Endothelial cell of umbilical vein (primary cell): ENCODE data around the gene SCN5A. TPM values are rescaled to one million over a fixed set of nuclear protein-coding genes. Genes with fewer than 3 reads are reported as not detected.

Experiments used
- BruUV-seq: library from RNA; stranded (reverse); fragments of 400-500 nt; replicated peaks from 2 replicates; lab custom pipeline; 2021; lab: Mats Ljungman, UMichigan
- CTCF ChIA-PET: fragments of 300-600, 350-600 bp; sonication (Branson Sonifier 250); formaldehyde crosslinking; loops from one replicate; lab custom pipeline; 2021; ENCODE audit warnings: antibody characterized with exemption, inconsistent platforms; lab: Charles Lee
- POLR2A ChIA-PET: fragments of 300-600, 350-600 bp; sonication (Branson Sonifier 250); formaldehyde crosslinking; loops from one replicate; lab custom pipeline; 2021; ENCODE audit warnings: antibody characterized with exemption, inconsistent platforms; lab: Charles Lee
- DNase-seq: peaks from one replicate; pipeline ENCODE4 v3.0.0-alpha.2; 2011; ENCODE audit warnings: low read depth, low spot score
- FAIRE-seq: peaks from 2 replicates; lab custom pipeline; 2011; peaks lifted over from hg19 to GRCh38; lab: Jason Lieb, UNC
- H2AFZ ChIP-seq: 2 replicates; pipeline ENCODE4 v1.6.0; 2012; ENCODE audit warnings: low read depth, low read length, control low read depth, inconsistent platforms
- H3K27ac ChIP-seq: 2 replicates; pipeline ENCODE4 v1.5.1; 2011; ENCODE audit warnings: low read depth, mild to moderate bottlenecking, control low read depth, low read length, moderate library complexity; ENCODE audit not compliant: insufficient read depth
- H3K27me3 ChIP-seq, 2 experiments: 2 replicates each; pipeline versions ENCODE4 v1.6.0 to v1.6.1; 2011; ENCODE audit warnings: low read length in 2 of 2, mixed read lengths in 1 of 2; ENCODE audit not compliant: control insufficient read depth in 2 of 2, insufficient read depth in 2 of 2
- H3K36me3 ChIP-seq, 2 experiments: 2 replicates in 1 of 2; 3 replicates in 1 of 2; pipeline ENCODE4 v1.5.1; 2011; ENCODE audit warnings: low read length in 2 of 2, mild to moderate bottlenecking in 1 of 2, moderate library complexity in 1 of 2; ENCODE audit not compliant: control insufficient read depth in 2 of 2, insufficient read depth in 2 of 2; ENCODE audit errors: extremely low read depth in 1 of 2
- H3K4me1 ChIP-seq: 3 replicates; pipeline ENCODE4 v1.5.1; 2011; ENCODE audit warnings: mild to moderate bottlenecking, low read length; ENCODE audit not compliant: control insufficient read depth, insufficient read depth; ENCODE audit errors: extremely low read depth
- H3K4me2 ChIP-seq: 2 replicates; pipeline ENCODE4 v1.6.1; 2011; ENCODE audit warnings: low read length, control low read depth, mixed read lengths; ENCODE audit not compliant: insufficient read depth
- H3K4me3 ChIP-seq, 3 experiments: fragments of 200-600 bp in 1 of 3; sonication (generic), shearing (Covaris generic) in 1 of 3; replicated peaks in 1 of 3; 2 replicates each; pipeline ENCODE4 v1.5.1; 2011 to 2016; ENCODE audit warnings: control low read depth in 3 of 3, low read length in 3 of 3, mild to moderate bottlenecking in 2 of 3, inconsistent platforms in 1 of 3, low read depth in 1 of 3, moderate library complexity in 1 of 3; ENCODE audit not compliant: insufficient read depth in 1 of 3
- H3K79me2 ChIP-seq: 2 replicates; pipeline ENCODE4 v1.6.0; 2012; ENCODE audit warnings: low read length, inconsistent platforms; ENCODE audit not compliant: control insufficient read depth, insufficient read depth
- H3K9ac ChIP-seq: replicated peaks from 2 replicates; pipeline ENCODE3; 2011; ENCODE audit warnings: low read length, control low read depth; ENCODE audit not compliant: insufficient read depth; ENCODE audit errors: extremely low read depth
- H3K9me1 ChIP-seq: replicated peaks from 3 replicates; pipeline ENCODE4 v1.6.0; 2011; ENCODE audit warnings: mild to moderate bottlenecking, low read length; ENCODE audit not compliant: control insufficient read depth, insufficient read depth; ENCODE audit errors: extremely low read depth
- H3K9me3 ChIP-seq: replicated peaks from 2 replicates; pipeline ENCODE4 v1.5.1; 2012; ENCODE audit warnings: low read length, inconsistent platforms; ENCODE audit not compliant: control insufficient read depth, insufficient read depth
- H4K20me1 ChIP-seq: replicated peaks from 2 replicates; pipeline ENCODE3; 2011; ENCODE audit warnings: mild to moderate bottlenecking, low read length; ENCODE audit not compliant: control insufficient read depth, insufficient read depth; ENCODE audit errors: extremely low read depth
- CTCF ChIP-seq, 2 donors: IDR thresholded peaks; 1 replicate in 1 of 2; 2 replicates in 1 of 2; pipeline ENCODE4 v1.5.1; 2011; ENCODE audit warnings: low read length in 2 of 2, mild to moderate bottlenecking in 2 of 2, moderate library complexity in 2 of 2, control low read depth in 1 of 2, inconsistent platforms in 1 of 2, low read depth in 1 of 2; ENCODE audit not compliant: insufficient read depth in 1 of 2; ENCODE audit errors: extremely low read depth in 1 of 2
- EZH2 ChIP-seq: IDR thresholded peaks from 2 replicates; pipeline ENCODE4 v1.6.1; 2012; ENCODE audit warnings: borderline replicate concordance, low read depth, mild to moderate bottlenecking, moderate library complexity, low read length, inconsistent platforms; ENCODE audit not compliant: severe bottlenecking
- GATA2 ChIP-seq: IDR thresholded peaks from 2 replicates; pipeline ENCODE4 v1.7.0; 2011; ENCODE audit warnings: low read depth, mild to moderate bottlenecking, moderate library complexity, mixed read lengths, low read length; ENCODE audit not compliant: insufficient read length, insufficient read depth
- JUN ChIP-seq: IDR thresholded peaks from 2 replicates; pipeline ENCODE4 v1.6.1; 2011; ENCODE audit warnings: borderline replicate concordance, low read depth; ENCODE audit not compliant: insufficient read length, insufficient read depth
- MYC ChIP-seq: IDR thresholded peaks from one replicate; pipeline ENCODE4 v1.6.1; 2011; ENCODE audit warnings: mild to moderate bottlenecking, low read depth, low read length
- POLR2A ChIP-seq: IDR thresholded peaks from 2 replicates; pipeline ENCODE4 v1.6.1; 2012; ENCODE audit warnings: low read depth, mild to moderate bottlenecking, control low read depth, low read length
- dilution Hi-C: fragments of 300-500 bp; cut with MboI; formaldehyde crosslinking; loops from one replicate; pipeline ENCODE4 v1.15.0; 2019; ENCODE audit warnings: low sequenced_read_pairs; ENCODE audit not compliant: extremely low pct_ligation_motif_present
- intact Hi-C: fragments of 100-400 bp; cut with micrococcal nuclease; formaldehyde crosslinking; loops from one replicate; pipeline ENCODE4 v1.10.0; 2022
- polyA plus RNA-seq, 4 experiments: library from polyadenylated mRNA; depleted of rRNA in 3 of 4; stranded (reverse) in 3 of 4; unstranded in 1 of 4; fragments of >200 nt; gene quantifications; 2 replicates each; pipeline versions ENCODE4 v1.2.1 to v1.2.3, GENCODE V29; 2011 to 2012; ENCODE audit warnings: missing spikeins in 1 of 4
- total RNA-seq: library from RNA; stranded (reverse); gene quantifications from 2 replicates; pipeline ENCODE4 v1.2.3, GENCODE V29; 2021

SCN5A gene
- total and polyA plus RNA-seq, 2 donors (not counting 3 experiments of a cell fraction or from before 2014, with no cell fraction given), result 2.7 to 20.0 TPM

- Histone ChIP-seq H3K4me1 (no peaks in the 10 kb centered on the region), H3K36me3 (no peaks in the 10 kb centered on the region), H4K20me1 (no peaks in the 10 kb centered on the region), H2AFZ (no peak overlapping the region), H3K9me3 (no peaks in the 10 kb centered on the region), H3K4me3 (no peak overlapping the region), H3K9me1 (no peaks in the 10 kb centered on the region), H3K4me2 (no peak overlapping the region), H3K9ac (no peak overlapping the region), H3K27me3 (no peaks in the 10 kb centered on the region), H3K27ac (no peak overlapping the region), H3K79me2 (no peaks in the 10 kb centered on the region)
- no peak for FAIRE-seq
- no TSS peak for BruUV-seq
- CTCF ChIA-PET, result interaction anchor here (0.7 kb wide), 1 partner anchor 28 kb away, joined by 4 read pairs; no protein-coding TSS in a partner anchor
- dilution Hi-C loops, result no loop called here
- TF ChIP-seq JUN, result no peak
- intact Hi-C loops, result no loop called here
- DNase-seq, result no peak
- POLR2A ChIA-PET, result no interaction called here
Observed at GRCh38 chr3:38585791-38586420, 63.6 kb downstream of the SCN5A start.

GRCh38 chr3:38583688-38584087 lies 65.8 kb downstream of the SCN5A start:
- dilution Hi-C loops (no loop called here), intact Hi-C loops (no loop called here)
- Histone ChIP-seq H3K79me2 (no peaks in the 10 kb centered on the region), H3K27me3 (no peaks in the 10 kb centered on the region), H3K9ac (no peak overlapping the region), H3K4me1 (no peaks in the 10 kb centered on the region), H3K4me2 (no peak overlapping the region), H2AFZ (no peak overlapping the region), H4K20me1 (no peaks in the 10 kb centered on the region), H3K4me3 (no peak overlapping the region), H3K9me3 (no peaks in the 10 kb centered on the region), H3K36me3 (no peaks in the 10 kb centered on the region), H3K27ac (no peak overlapping the region), H3K9me1 (no peaks in the 10 kb centered on the region)
- TF ChIP-seq POLR2A (no peak), EZH2 (no peak), CTCF (IDR thresholded peaks at IDR 0.05; ENCODE audit: extremely low read depth in 1 of 2, insufficient read depth in 1 of 2, low read depth in 1 of 2, low read length in 2 of 2) (no peak), GATA2 (no peak), MYC (no peak)
- ChIA-PET CTCF (no interaction called here), POLR2A (no interaction called here)
- BruUV-seq, result no TSS peak
- FAIRE-seq (no peak), DNase-seq (no peak)
